ENCODE data around the gene TTC28. TPM values are rescaled to one million over a fixed set of nuclear protein-coding genes. Genes with fewer than 3 reads are reported as not detected.

The TTC28 gene
- total RNA-seq, 1 experiment from 2014 or later = 11.2 TPM

GRCh38 chr22:28012832-28013460, 666.7 kb downstream of the TTC28 start:
- H3K4me3 ChIP-seq (ENCODE audit: low read length) = no peak overlapping the region
- no peak overlapping the region for H2AFZ ChIP-seq (ENCODE audit: low read length)
- H3K9ac ChIP-seq (ENCODE audit: low read length) = no peak overlapping the region
- H3K9me3 ChIP-seq (ENCODE audit: low read length) = no peaks in the 10 kb centered on the region
- no peak for DNase-seq
- H3K36me3 ChIP-seq (ENCODE audit: insufficient read depth, low read length) = no peaks in the 10 kb centered on the region
- H3K27me3 ChIP-seq (ENCODE audit: low read length) = no peaks in the 10 kb centered on the region
- no peaks in the 10 kb centered on the region for H3K4me1 ChIP-seq (ENCODE audit: low read length)
- H3K27ac ChIP-seq (ENCODE audit: low read length) = no peak overlapping the region
- 0 out of 2 replicates have a peak, but pooled peaks cover 5% of the 10 kb centered on the region for H4K20me1 ChIP-seq (ENCODE audit: insufficient read depth, low read depth, low read length)
- no peak overlapping the region for H3K4me2 ChIP-seq (ENCODE audit: low read depth, low read length, poor library complexity, severe bottlenecking)
- no peaks in the 10 kb centered on the region for H3K9me2 ChIP-seq (replicated peaks; ENCODE audit: insufficient read depth, low read length)
- H3K79me2 ChIP-seq (ENCODE audit: low read length) = no peaks in the 10 kb centered on the region

DNA sequence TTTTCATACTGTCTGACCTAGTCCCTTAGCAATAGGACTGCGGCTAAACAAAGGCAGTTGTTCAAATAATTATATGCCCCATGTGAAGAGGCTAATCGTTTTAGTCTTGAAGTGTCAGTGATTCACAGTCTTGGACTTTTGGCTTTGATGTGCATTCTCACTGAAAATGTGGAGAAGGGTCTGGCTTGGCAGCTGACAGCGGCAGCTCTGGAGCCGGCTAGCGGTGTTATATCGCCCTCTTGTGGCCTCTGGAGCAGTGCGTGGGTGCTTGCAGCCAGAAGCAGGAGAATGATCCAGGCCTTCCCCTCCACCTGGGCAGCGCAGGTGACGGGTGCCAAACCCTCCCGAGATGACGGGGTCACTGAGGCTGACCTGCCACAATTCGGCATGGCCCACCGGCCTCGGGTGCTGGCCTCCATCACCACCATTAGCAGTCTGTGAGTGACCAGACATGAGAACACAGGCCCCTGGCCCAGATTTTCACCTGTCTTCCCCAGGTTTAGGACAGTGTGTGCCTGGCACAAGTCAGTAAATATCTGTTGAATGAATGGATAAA, 670.3 kb downstream of the TTC28 start:
- Histone ChIP-seq H2AFZ (ENCODE audit: low read length) (no peak overlapping the region), H3K79me2 (ENCODE audit: low read length) (no peaks in the 10 kb centered on the region), H3K36me3 (ENCODE audit: insufficient read depth, low read length) (no peaks in the 10 kb centered on the region), H3K27ac (ENCODE audit: low read length) (no peak overlapping the region), H4K20me1 (ENCODE audit: insufficient read depth, low read depth, low read length) (no peaks in the 10 kb centered on the region), H3K4me2 (ENCODE audit: low read depth, low read length, poor library complexity, severe bottlenecking) (no peak overlapping the region), H3K4me1 (ENCODE audit: low read length) (no peaks in the 10 kb centered on the region), H3K9me2 (replicated peaks; ENCODE audit: insufficient read depth, low read length) (no peaks in the 10 kb centered on the region), H3K27me3 (ENCODE audit: low read length) (no peaks in the 10 kb centered on the region), H3K9ac (ENCODE audit: low read length) (no peak overlapping the region), H3K9me3 (ENCODE audit: low read length) (no peaks in the 10 kb centered on the region), H3K4me3 (ENCODE audit: low read length) (no peak overlapping the region)
- peak; percentile 91 for DNase-seq

DNA sequence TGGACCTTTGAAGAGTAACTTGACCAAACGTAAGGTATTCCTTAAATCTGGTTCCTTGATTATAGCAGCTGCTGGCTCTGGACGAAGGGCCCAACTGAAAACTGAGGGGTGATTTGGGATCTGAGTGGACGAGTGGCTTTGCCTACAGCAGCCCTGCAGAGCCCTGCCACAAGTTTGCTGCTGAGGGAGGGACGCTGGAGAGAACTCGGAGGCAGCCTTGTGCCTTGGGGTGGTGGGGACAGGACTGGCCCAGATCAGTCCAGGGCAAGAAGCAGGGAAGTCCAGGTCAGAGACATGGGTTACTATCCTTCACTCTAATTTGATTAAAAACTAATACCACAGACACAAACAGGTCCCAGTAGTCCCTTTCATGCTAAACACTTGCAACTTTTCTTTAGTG, 671.0 kb downstream of the TTC28 start:
- H4K20me1 ChIP-seq (ENCODE audit: insufficient read depth, low read depth, low read length) = no peaks in the 10 kb centered on the region
- H3K27me3 ChIP-seq (ENCODE audit: low read length) = no peaks in the 10 kb centered on the region
- no peak overlapping the region for H3K4me3 ChIP-seq (ENCODE audit: low read length)
- no peaks in the 10 kb centered on the region for H3K9me2 ChIP-seq (replicated peaks; ENCODE audit: insufficient read depth, low read length)
- H3K79me2 ChIP-seq (ENCODE audit: low read length) = no peaks in the 10 kb centered on the region
- no peak overlapping the region for H3K9ac ChIP-seq (ENCODE audit: low read length)
- no peaks in the 10 kb centered on the region for H3K9me3 ChIP-seq (ENCODE audit: low read length)
- no peaks in the 10 kb centered on the region for H3K36me3 ChIP-seq (ENCODE audit: insufficient read depth, low read length)
- no peak for DNase-seq
- H3K4me1 ChIP-seq (ENCODE audit: low read length) = no peaks in the 10 kb centered on the region
- H3K4me2 ChIP-seq (ENCODE audit: low read depth, low read length, poor library complexity, severe bottlenecking) = no peak overlapping the region
- no peak overlapping the region for H3K27ac ChIP-seq (ENCODE audit: low read length)
- no peak overlapping the region for H2AFZ ChIP-seq (ENCODE audit: low read length)

GRCh38 chr22:28008056-28008455, 671.6 kb downstream of the TTC28 start:
- Histone ChIP-seq H3K79me2 (ENCODE audit: low read length) (no peaks in the 10 kb centered on the region), H3K9me2 (replicated peaks; ENCODE audit: insufficient read depth, low read length) (no peaks in the 10 kb centered on the region), H4K20me1 (ENCODE audit: insufficient read depth, low read depth, low read length) (no peaks in the 10 kb centered on the region), H3K4me2 (ENCODE audit: low read depth, low read length, poor library complexity, severe bottlenecking) (no peak overlapping the region), H3K27me3 (ENCODE audit: low read length) (no peaks in the 10 kb centered on the region), H2AFZ (ENCODE audit: low read length) (no peak overlapping the region), H3K9me3 (ENCODE audit: low read length) (no peaks in the 10 kb centered on the region), H3K4me1 (ENCODE audit: low read length) (no peaks in the 10 kb centered on the region), H3K4me3 (ENCODE audit: low read length) (no peak overlapping the region), H3K9ac (ENCODE audit: low read length) (no peak overlapping the region), H3K27ac (ENCODE audit: low read length) (no peak overlapping the region), H3K36me3 (ENCODE audit: insufficient read depth, low read length) (no peaks in the 10 kb centered on the region)
- DNase-seq = no peak

DNA sequence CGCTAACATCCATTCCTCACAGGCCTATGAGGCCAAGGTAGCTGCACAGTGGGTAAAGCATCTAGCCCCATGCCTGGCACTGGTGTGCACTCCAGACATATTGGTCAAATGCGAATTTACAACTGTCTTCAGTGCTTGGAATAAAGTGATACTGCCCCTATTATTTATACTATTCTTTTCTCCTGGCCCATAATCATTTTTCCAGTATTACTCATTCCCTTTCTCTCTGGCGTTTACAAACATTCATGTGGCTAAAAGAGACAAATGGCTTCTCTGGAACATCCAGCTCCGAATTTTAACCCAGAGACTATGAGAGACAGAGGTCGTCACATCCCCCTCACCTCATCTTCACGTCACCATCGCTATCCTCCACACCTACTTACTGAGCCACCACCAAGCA, 673.4 kb downstream of the TTC28 start:
- H3K4me1 ChIP-seq (ENCODE audit: low read length) = no peaks in the 10 kb centered on the region
- H3K4me3 ChIP-seq (ENCODE audit: low read length) = no peak overlapping the region
- no peak overlapping the region for H3K9ac ChIP-seq (ENCODE audit: low read length)
- H3K27ac ChIP-seq (ENCODE audit: low read length) = no peak overlapping the region
- no peak for DNase-seq
- H3K79me2 ChIP-seq (ENCODE audit: low read length) = no peaks in the 10 kb centered on the region
- H3K4me2 ChIP-seq (ENCODE audit: low read depth, low read length, poor library complexity, severe bottlenecking) = no peak overlapping the region
- H3K9me3 ChIP-seq (ENCODE audit: low read length) = no peaks in the 10 kb centered on the region
- H4K20me1 ChIP-seq (ENCODE audit: insufficient read depth, low read depth, low read length) = no peaks in the 10 kb centered on the region; the same call in 1 of the 2 replicates
- no peaks in the 10 kb centered on the region for H3K27me3 ChIP-seq (ENCODE audit: low read length)
- H3K9me2 ChIP-seq (replicated peaks; ENCODE audit: insufficient read depth, low read length) = no peaks in the 10 kb centered on the region
- H2AFZ ChIP-seq (ENCODE audit: low read length) = no peak overlapping the region
- no peaks in the 10 kb centered on the region for H3K36me3 ChIP-seq (ENCODE audit: insufficient read depth, low read length)

- no peak overlapping the region for H2AFZ ChIP-seq (ENCODE audit: low read length)
- no peaks in the 10 kb centered on the region for H3K27me3 ChIP-seq (ENCODE audit: low read length)
- no peaks in the 10 kb centered on the region for H3K36me3 ChIP-seq (ENCODE audit: insufficient read depth, low read length)
- H3K79me2 ChIP-seq (ENCODE audit: low read length) = no peaks in the 10 kb centered on the region
- no peak overlapping the region for H3K4me2 ChIP-seq (ENCODE audit: low read depth, low read length, poor library complexity, severe bottlenecking)
- H3K9me2 ChIP-seq (replicated peaks; ENCODE audit: insufficient read depth, low read length) = no peaks in the 10 kb centered on the region
- no peaks in the 10 kb centered on the region; the same call in 1 of the 2 replicates for H4K20me1 ChIP-seq (ENCODE audit: insufficient read depth, low read depth, low read length)
- no peak overlapping the region for H3K4me3 ChIP-seq (ENCODE audit: low read length)
- no peaks in the 10 kb centered on the region for H3K4me1 ChIP-seq (ENCODE audit: low read length)
- no peak for DNase-seq
- no peak overlapping the region for H3K9ac ChIP-seq (ENCODE audit: low read length)
- no peaks in the 10 kb centered on the region for H3K9me3 ChIP-seq (ENCODE audit: low read length)
- H3K27ac ChIP-seq (ENCODE audit: low read length) = no peak overlapping the region
Observed at GRCh38 chr22:28005513-28005912, 674.1 kb downstream of the TTC28 start.

GRCh38 chr22:28004021-28004420, 675.6 kb downstream of the TTC28 start:
- Histone ChIP-seq H3K79me2 (ENCODE audit: low read length) (no peaks in the 10 kb centered on the region), H3K9ac (ENCODE audit: low read length) (no peak overlapping the region), H3K4me3 (ENCODE audit: low read length) (no peak overlapping the region), H3K36me3 (ENCODE audit: insufficient read depth, low read length) (no peaks in the 10 kb centered on the region), H4K20me1 (ENCODE audit: insufficient read depth, low read depth, low read length) (no peaks in the 10 kb centered on the region; the same call in 1 of the 2 replicates), H2AFZ (ENCODE audit: low read length) (no peak overlapping the region), H3K9me3 (ENCODE audit: low read length) (no peaks in the 10 kb centered on the region), H3K4me2 (ENCODE audit: low read depth, low read length, poor library complexity, severe bottlenecking) (no peak overlapping the region), H3K9me2 (replicated peaks; ENCODE audit: insufficient read depth, low read length) (no peaks in the 10 kb centered on the region), H3K27me3 (ENCODE audit: low read length) (no peaks in the 10 kb centered on the region), H3K4me1 (ENCODE audit: low read length) (no peaks in the 10 kb centered on the region), H3K27ac (ENCODE audit: low read length) (no peak overlapping the region)
- DNase-seq = no peak

DNA sequence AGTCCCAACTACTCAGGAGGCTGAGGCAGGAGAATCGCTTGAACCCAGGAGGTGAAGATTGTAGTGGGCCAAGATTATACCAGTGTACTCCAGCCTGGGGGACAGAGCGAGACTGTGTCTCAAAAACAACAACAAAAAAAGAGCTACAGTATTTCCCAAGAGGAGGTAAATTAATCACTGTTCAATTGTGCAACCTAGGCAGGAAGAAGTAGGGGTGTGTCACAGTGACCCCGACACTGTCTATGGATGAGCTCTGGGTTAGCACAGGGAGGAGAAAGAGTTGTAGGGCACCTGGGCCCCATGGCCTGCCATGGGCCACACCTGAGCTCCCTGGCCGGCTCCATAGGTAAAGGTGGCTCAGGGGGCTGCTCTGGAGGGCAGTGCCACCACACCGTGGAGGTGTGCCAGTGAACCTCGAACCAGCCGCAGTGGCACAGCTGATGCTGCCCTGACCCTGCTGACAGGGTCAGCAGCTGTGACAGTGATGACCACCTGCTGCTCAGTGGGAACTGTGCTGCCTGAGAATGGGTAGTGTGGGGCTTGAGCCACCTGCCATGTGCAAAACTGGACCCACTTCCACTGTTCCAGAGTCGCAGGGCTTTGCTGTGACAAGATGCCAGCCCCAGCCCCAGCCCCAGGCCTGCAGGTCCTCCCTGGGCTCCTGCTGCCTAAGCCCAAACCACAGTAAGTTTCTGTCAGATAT, 676.6 kb downstream of the TTC28 start:
- Histone ChIP-seq H3K79me2 (ENCODE audit: low read length) (no peaks in the 10 kb centered on the region), H3K27ac (ENCODE audit: low read length) (no peak overlapping the region), H2AFZ (ENCODE audit: low read length) (no peak overlapping the region), H3K4me3 (ENCODE audit: low read length) (no peak overlapping the region), H3K4me1 (ENCODE audit: low read length) (no peaks in the 10 kb centered on the region), H3K4me2 (ENCODE audit: low read depth, low read length, poor library complexity, severe bottlenecking) (no peak overlapping the region), H4K20me1 (ENCODE audit: insufficient read depth, low read depth, low read length) (no peaks in the 10 kb centered on the region; the same call in 1 of the 2 replicates), H3K9ac (ENCODE audit: low read length) (no peak overlapping the region), H3K36me3 (ENCODE audit: insufficient read depth, low read length) (no peaks in the 10 kb centered on the region), H3K9me2 (replicated peaks; ENCODE audit: insufficient read depth, low read length) (no peaks in the 10 kb centered on the region), H3K27me3 (ENCODE audit: low read length) (no peaks in the 10 kb centered on the region), H3K9me3 (ENCODE audit: low read length) (no peaks in the 10 kb centered on the region)
- DNase-seq = no peak
